GM12892 (cell line): Measurements from ENCODE around the gene PGF.

Experiments used
- POLR2A ChIP-seq: IDR thresholded peaks from 2 replicates; pipeline ENCODE4 v1.6.1; 2011; ENCODE audit warnings: low read depth, low read length, control low read depth
- POLR2AphosphoS5 ChIP-seq: IDR thresholded peaks from 2 replicates; pipeline ENCODE4 v1.6.1; 2011; ENCODE audit warnings: low read depth, low read length, control low read depth

GRCh38 chr14:74956027-74956279 lies 556 bp upstream of the PGF start:
- TF ChIP-seq POLR2AphosphoS5 (no peak), POLR2A (no peak)
